Tibial nerve (tissue), 4 donors: ENCODE data around the gene SRP54.

ENCODE experiments used
- EP300 ChIP-seq, 2 donors: sonication (generic); formaldehyde crosslinking; IDR thresholded peaks; one replicate each; pipeline ENCODE4 v1.6.1; 2017; ENCODE audit warnings: antibody characterized with exemption in 2 of 2, mild to moderate bottlenecking in 1 of 2
- POLR2A ChIP-seq, 2 donors: fragments of 450-650 bp; IDR thresholded peaks; one replicate each; pipeline ENCODE4 v1.6.1; 2017; ENCODE audit warnings: antibody characterized with exemption in 2 of 2, mild to moderate bottlenecking in 2 of 2, moderate library complexity in 2 of 2
- TF ChIP-seq, protein P1 (sequence below), 5 experiments: fragments of 200-600 bp in 3 of 5; fragments of 450-650 bp in 2 of 5; sonication (generic) in 3 of 5; IDR thresholded peaks; one replicate each; pipeline ENCODE4 v1.5.1; 2016 to 2019; ENCODE audit warnings: antibody characterized with exemption in 5 of 5, mild to moderate bottlenecking in 3 of 5, moderate library complexity in 2 of 5

DNA sequence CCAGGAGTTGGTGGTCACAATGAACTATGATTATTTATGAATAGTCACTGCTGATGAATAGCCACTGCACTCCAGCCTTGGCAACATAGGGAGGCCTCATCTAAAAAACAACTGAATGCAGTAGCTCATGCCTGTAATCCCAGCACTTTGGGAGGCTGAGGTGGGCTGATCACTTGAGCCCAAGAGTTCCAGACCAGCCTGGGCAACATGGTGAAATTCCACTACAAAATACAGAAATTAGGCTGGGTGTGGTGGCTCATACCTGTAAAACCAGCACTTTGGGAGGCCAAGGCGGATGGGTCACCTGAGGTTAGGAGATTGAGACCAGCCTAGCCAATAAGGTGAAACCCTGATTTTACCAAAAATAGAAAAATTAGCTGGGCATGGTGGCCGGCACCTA is 49.8 kb downstream of the SRP54 start:
- TF ChIP-seq EP300 (IDR thresholded peaks at IDR 0.05) (no peak), POLR2A (IDR thresholded peaks at IDR 0.05) (no peak)
- TF ChIP-seq, protein P1, sequence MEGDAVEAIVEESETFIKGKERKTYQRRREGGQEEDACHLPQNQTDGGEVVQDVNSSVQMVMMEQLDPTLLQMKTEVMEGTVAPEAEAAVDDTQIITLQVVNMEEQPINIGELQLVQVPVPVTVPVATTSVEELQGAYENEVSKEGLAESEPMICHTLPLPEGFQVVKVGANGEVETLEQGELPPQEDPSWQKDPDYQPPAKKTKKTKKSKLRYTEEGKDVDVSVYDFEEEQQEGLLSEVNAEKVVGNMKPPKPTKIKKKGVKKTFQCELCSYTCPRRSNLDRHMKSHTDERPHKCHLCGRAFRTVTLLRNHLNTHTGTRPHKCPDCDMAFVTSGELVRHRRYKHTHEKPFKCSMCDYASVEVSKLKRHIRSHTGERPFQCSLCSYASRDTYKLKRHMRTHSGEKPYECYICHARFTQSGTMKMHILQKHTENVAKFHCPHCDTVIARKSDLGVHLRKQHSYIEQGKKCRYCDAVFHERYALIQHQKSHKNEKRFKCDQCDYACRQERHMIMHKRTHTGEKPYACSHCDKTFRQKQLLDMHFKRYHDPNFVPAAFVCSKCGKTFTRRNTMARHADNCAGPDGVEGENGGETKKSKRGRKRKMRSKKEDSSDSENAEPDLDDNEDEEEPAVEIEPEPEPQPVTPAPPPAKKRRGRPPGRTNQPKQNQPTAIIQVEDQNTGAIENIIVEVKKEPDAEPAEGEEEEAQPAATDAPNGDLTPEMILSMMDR (IDR thresholded peaks at IDR 0.05) = no peak
